Neural cell (in vitro differentiated cells): ENCODE results near the gene GLRA2. TPM values are rescaled to one million over a fixed set of nuclear protein-coding genes. Genes with fewer than 3 reads are reported as not detected.

Experiments
- H2AFZ ChIP-seq: fragments of 200-600, 300-800 bp; sonication (generic), shearing (Covaris generic); 2 replicates; pipeline ENCODE4 v1.6.0; 2014; ENCODE audit warnings: low read depth, mild to moderate bottlenecking, antibody characterized with exemption, low read length, moderate library complexity
- H3F3A ChIP-seq: fragments of 200-600 bp; shearing (Covaris generic); 2 replicates; pipeline ENCODE4 v1.6.1; 2016; ENCODE audit warnings: mild to moderate bottlenecking, moderate library complexity, mixed read lengths, antibody characterized with exemption, low read length; ENCODE audit not compliant: insufficient read depth, poor library complexity, severe bottlenecking
- H3K27ac ChIP-seq: fragments of 200-600, 300-800 bp; sonication (generic), shearing (Covaris generic); 2 replicates; pipeline ENCODE4 v1.5.1; 2014; ENCODE audit warnings: mild to moderate bottlenecking, low read length, moderate library complexity
- H3K27me3 ChIP-seq: fragments of 300-800, 200-600 bp; sonication (generic), shearing (Covaris generic); 2 replicates; pipeline ENCODE4 v1.6.0; 2014; ENCODE audit warnings: mild to moderate bottlenecking, low read depth, low read length, moderate library complexity; ENCODE audit not compliant: insufficient read depth
- H3K36me3 ChIP-seq: fragments of 300-800, 200-600 bp; sonication (generic), shearing (Covaris generic); 2 replicates; pipeline ENCODE4 v1.5.1; 2014; ENCODE audit warnings: mild to moderate bottlenecking, antibody characterized with exemption, low read length, moderate library complexity; ENCODE audit not compliant: insufficient read depth
- H3K4me2 ChIP-seq: fragments of 300-800, 200-600 bp; sonication (generic), shearing (Covaris generic); 2 replicates; pipeline ENCODE4 v1.6.0; 2014; ENCODE audit warnings: mild to moderate bottlenecking, low read length
- H3K4me3 ChIP-seq: fragments of 300-800, 200-600 bp; sonication (generic), shearing (Covaris generic); 2 replicates; pipeline ENCODE4 v1.5.1; 2014; ENCODE audit warnings: mild to moderate bottlenecking, low read length, moderate library complexity
- H3K79me2 ChIP-seq: fragments of 200-600 bp; shearing (Covaris generic); replicated peaks from 2 replicates; pipeline ENCODE4 v1.6.0; 2014; ENCODE audit warnings: mild to moderate bottlenecking, low read length, moderate library complexity; ENCODE audit not compliant: insufficient read depth
- H3K9ac ChIP-seq: fragments of 300-800, 200-600 bp; sonication (generic), shearing (Covaris generic); 2 replicates; pipeline ENCODE4 v1.6.1; 2016; ENCODE audit warnings: mild to moderate bottlenecking, low read length, mixed read lengths
- H3K9me2 ChIP-seq: fragments of 200-600 bp; shearing (Covaris generic); 2 replicates; pipeline ENCODE4 v1.6.1; 2016; ENCODE audit warnings: mild to moderate bottlenecking, low read length, mixed read lengths; ENCODE audit not compliant: insufficient read depth
- H3K9me3 ChIP-seq: fragments of 200-600, 300-800 bp; sonication (generic), shearing (Covaris generic); 2 replicates; pipeline ENCODE4 v1.6.1; 2016; ENCODE audit warnings: mild to moderate bottlenecking, mixed run types, low read length, moderate library complexity, mixed read lengths
- H4K20me1 ChIP-seq: fragments of 200-600 bp; shearing (Covaris generic); 2 replicates; pipeline ENCODE4 v1.6.1; 2016; ENCODE audit warnings: mild to moderate bottlenecking, mixed run types; ENCODE audit not compliant: insufficient read depth
- EP300 ChIP-seq: fragments of 450-650 bp; conservative IDR thresholded peaks from 2 replicates; pipeline ENCODE4 v1.6.1; 2014; ENCODE audit warnings: antibody characterized with exemption, mild to moderate bottlenecking, moderate library complexity; ENCODE audit not compliant: poor library complexity, severe bottlenecking
- EZH2 ChIP-seq: fragments of 200-600, 300-800 bp; shearing (Covaris generic), sonication (generic); IDR thresholded peaks from 2 replicates; pipeline ENCODE4 v1.6.1; 2014; ENCODE audit warnings: antibody characterized with exemption, low read length, borderline replicate concordance, mild to moderate bottlenecking; ENCODE audit not compliant: insufficient read depth, poor library complexity, severe bottlenecking
- MXI1 ChIP-seq: fragments of 450-650 bp; conservative IDR thresholded peaks from 2 replicates; pipeline ENCODE4 v1.6.1; 2014; ENCODE audit warnings: antibody characterized with exemption, mild to moderate bottlenecking; ENCODE audit not compliant: poor library complexity, severe bottlenecking
- POLR2AphosphoS5 ChIP-seq: IDR thresholded peaks from 2 replicates; pipeline ENCODE4 v1.6.1; 2012
- RAD21 ChIP-seq: fragments of 450-650 bp; conservative IDR thresholded peaks from 2 replicates; pipeline ENCODE4 v1.6.1; 2014; ENCODE audit warnings: antibody characterized with exemption, mild to moderate bottlenecking, moderate library complexity
- SMC3 ChIP-seq: fragments of 450-650 bp; conservative IDR thresholded peaks from 2 replicates; pipeline ENCODE4 v1.6.1; 2014; ENCODE audit warnings: antibody characterized with exemption, mild to moderate bottlenecking, moderate library complexity; ENCODE audit not compliant: poor library complexity
- TAF1 ChIP-seq: IDR thresholded peaks from 2 replicates; pipeline ENCODE4 v1.6.1; 2012; ENCODE audit warnings: low read depth
- polyA plus RNA-seq: library from polyadenylated mRNA; depleted of rRNA; stranded (reverse); fragments of >200 nt; gene quantifications from 2 replicates; pipeline ENCODE4 v1.2.3, GENCODE V29; 2014
- TF ChIP-seq, protein P1 (sequence below): fragments of 450-650 bp; IDR thresholded peaks from 2 replicates; pipeline ENCODE4 v1.5.1; 2014; ENCODE audit warnings: antibody characterized with exemption, mild to moderate bottlenecking, moderate library complexity; ENCODE audit not compliant: poor library complexity, severe bottlenecking
- TF ChIP-seq, protein P2 (sequence below): IDR thresholded peaks from 2 replicates; pipeline ENCODE4 v1.6.1; 2012; ENCODE audit warnings: borderline replicate concordance

Gene GLRA2
- polyA plus RNA-seq, 1 donor from 2014 or later: 18.6 TPM

DNA sequence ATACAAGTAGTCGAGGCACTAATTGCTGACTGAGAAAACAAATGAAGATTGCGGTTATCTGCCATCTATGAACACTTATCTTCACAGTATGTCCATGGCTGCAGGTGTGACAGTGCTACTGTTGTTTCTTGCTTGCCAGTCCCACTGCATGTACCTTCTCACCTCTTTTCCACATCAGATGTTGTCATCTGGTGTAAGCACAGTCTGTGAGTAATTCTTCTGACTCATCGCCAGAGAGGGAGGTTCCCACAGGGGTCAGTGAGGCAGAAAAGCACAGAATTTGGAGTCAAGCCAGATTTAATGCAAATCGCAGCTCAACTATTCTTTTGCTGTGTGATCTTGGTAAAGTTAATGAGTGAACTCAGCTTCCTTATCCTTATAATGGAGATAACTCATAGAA, 144.4 kb downstream of the GLRA2 start:
- no peaks in the 10 kb centered on the region for H3K79me2 ChIP-seq
- no peaks in the 10 kb centered on the region for H3K36me3 ChIP-seq
- no peaks in the 10 kb centered on the region for H3K9me3 ChIP-seq
- no peaks in the 10 kb centered on the region for H4K20me1 ChIP-seq
- H2AFZ ChIP-seq: no peak overlapping the region
- H3F3A ChIP-seq: no peaks in the 10 kb centered on the region
- no peaks in the 10 kb centered on the region for H3K27me3 ChIP-seq
- TF ChIP-seq, protein P1, sequence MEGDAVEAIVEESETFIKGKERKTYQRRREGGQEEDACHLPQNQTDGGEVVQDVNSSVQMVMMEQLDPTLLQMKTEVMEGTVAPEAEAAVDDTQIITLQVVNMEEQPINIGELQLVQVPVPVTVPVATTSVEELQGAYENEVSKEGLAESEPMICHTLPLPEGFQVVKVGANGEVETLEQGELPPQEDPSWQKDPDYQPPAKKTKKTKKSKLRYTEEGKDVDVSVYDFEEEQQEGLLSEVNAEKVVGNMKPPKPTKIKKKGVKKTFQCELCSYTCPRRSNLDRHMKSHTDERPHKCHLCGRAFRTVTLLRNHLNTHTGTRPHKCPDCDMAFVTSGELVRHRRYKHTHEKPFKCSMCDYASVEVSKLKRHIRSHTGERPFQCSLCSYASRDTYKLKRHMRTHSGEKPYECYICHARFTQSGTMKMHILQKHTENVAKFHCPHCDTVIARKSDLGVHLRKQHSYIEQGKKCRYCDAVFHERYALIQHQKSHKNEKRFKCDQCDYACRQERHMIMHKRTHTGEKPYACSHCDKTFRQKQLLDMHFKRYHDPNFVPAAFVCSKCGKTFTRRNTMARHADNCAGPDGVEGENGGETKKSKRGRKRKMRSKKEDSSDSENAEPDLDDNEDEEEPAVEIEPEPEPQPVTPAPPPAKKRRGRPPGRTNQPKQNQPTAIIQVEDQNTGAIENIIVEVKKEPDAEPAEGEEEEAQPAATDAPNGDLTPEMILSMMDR: no peak
- TF ChIP-seq TAF1: no peak
- TF ChIP-seq EP300: no peak
- TF ChIP-seq POLR2AphosphoS5: no peak
- TF ChIP-seq SMC3: no peak
- no peak for TF ChIP-seq EZH2
- TF ChIP-seq MXI1: no peak
- TF ChIP-seq RAD21: no peak
- TF ChIP-seq, protein P2, sequence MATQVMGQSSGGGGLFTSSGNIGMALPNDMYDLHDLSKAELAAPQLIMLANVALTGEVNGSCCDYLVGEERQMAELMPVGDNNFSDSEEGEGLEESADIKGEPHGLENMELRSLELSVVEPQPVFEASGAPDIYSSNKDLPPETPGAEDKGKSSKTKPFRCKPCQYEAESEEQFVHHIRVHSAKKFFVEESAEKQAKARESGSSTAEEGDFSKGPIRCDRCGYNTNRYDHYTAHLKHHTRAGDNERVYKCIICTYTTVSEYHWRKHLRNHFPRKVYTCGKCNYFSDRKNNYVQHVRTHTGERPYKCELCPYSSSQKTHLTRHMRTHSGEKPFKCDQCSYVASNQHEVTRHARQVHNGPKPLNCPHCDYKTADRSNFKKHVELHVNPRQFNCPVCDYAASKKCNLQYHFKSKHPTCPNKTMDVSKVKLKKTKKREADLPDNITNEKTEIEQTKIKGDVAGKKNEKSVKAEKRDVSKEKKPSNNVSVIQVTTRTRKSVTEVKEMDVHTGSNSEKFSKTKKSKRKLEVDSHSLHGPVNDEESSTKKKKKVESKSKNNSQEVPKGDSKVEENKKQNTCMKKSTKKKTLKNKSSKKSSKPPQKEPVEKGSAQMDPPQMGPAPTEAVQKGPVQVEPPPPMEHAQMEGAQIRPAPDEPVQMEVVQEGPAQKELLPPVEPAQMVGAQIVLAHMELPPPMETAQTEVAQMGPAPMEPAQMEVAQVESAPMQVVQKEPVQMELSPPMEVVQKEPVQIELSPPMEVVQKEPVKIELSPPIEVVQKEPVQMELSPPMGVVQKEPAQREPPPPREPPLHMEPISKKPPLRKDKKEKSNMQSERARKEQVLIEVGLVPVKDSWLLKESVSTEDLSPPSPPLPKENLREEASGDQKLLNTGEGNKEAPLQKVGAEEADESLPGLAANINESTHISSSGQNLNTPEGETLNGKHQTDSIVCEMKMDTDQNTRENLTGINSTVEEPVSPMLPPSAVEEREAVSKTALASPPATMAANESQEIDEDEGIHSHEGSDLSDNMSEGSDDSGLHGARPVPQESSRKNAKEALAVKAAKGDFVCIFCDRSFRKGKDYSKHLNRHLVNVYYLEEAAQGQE: no peak
- H3K4me2 ChIP-seq: no peak overlapping the region
- H3K4me3 ChIP-seq: no peak overlapping the region
- H3K9me2 ChIP-seq: no peaks in the 10 kb centered on the region
- no peak overlapping the region for H3K27ac ChIP-seq
- no peak overlapping the region for H3K9ac ChIP-seq

DNA sequence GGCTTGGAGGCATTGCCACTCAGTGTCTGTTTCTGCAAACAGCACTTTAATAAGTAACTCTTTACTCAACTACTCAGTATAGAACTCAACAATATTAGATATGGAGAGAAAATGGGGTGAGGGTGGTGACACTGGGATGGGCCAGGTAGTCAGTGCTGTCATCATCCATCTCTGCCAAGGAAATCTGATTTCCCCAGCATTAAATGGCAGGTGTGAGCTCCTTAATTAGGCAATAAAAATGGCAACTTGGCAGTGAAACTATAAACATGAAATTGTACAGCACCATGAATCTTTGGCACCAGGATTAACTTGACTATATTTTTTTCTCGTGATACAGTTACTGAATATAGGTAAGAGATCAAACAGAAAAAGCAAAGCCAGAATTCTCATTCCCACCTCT, 146.2 kb downstream of the GLRA2 start:
- H3K27me3 ChIP-seq: no peaks in the 10 kb centered on the region
- TF ChIP-seq RAD21 (no peak), EZH2 (no peak), POLR2AphosphoS5 (no peak), SMC3 (no peak), EP300 (no peak), MXI1 (no peak), TAF1 (no peak)
- TF ChIP-seq, protein P2: no peak
- TF ChIP-seq, protein P1: no peak

More for the DNA sequence above, 146.2 kb downstream of the GLRA2 start:
- H3K36me3 ChIP-seq: no peaks in the 10 kb centered on the region
- H2AFZ ChIP-seq: no peak overlapping the region
- H3K4me3 ChIP-seq: no peak overlapping the region
- H4K20me1 ChIP-seq: no peaks in the 10 kb centered on the region
- H3K4me2 ChIP-seq: no peak overlapping the region
- no peak overlapping the region for H3K27ac ChIP-seq
- no peaks in the 10 kb centered on the region for H3K79me2 ChIP-seq
- no peaks in the 10 kb centered on the region for H3K9me2 ChIP-seq
- H3K9ac ChIP-seq: no peak overlapping the region
- H3K9me3 ChIP-seq: no peaks in the 10 kb centered on the region
- H3F3A ChIP-seq: no peaks in the 10 kb centered on the region
